OCI-LY7 (cell line): ENCODE measurements around the gene CDHR1. TPM values are rescaled to one million over a fixed set of nuclear protein-coding genes. Genes with fewer than 3 reads are reported as not detected.

Experiments
- BruUV-seq: library from RNA; stranded (reverse); fragments of 400-500 nt; replicated peaks from 2 replicates; lab custom pipeline; 2021; lab: Mats Ljungman, UMichigan
- CTCF ChIA-PET: fragments of 300-600 bp; sonication (Branson Sonifier 250); formaldehyde crosslinking; loops from one replicate; lab custom pipeline; 2022; ENCODE audit warnings: antibody characterized with exemption; ENCODE audit not compliant: unreplicated experiment; lab: Charles Lee
- POLR2A ChIA-PET: fragments of 300-600 bp; sonication (Branson Sonifier 250); formaldehyde crosslinking; loops from one replicate; lab custom pipeline; 2022; ENCODE audit warnings: antibody characterized with exemption; lab: Charles Lee
- DNase-seq: peaks from one replicate; pipeline ENCODE4 v3.0.0-alpha.2; 2015; ENCODE audit warnings: low spot score
- H2AFZ ChIP-seq: fragments of 200-600 bp; sonication (generic), shearing (Covaris generic); 2 replicates; pipeline ENCODE4 v1.6.1; 2014; ENCODE audit warnings: mild to moderate bottlenecking, antibody characterized with exemption, low read length, moderate library complexity
- H3K27ac ChIP-seq: fragments of 200-600 bp; sonication (generic); 2 replicates; pipeline ENCODE4 v1.5.1; 2014; ENCODE audit warnings: mixed run types, low read depth, mild to moderate bottlenecking, moderate library complexity, low read length, inconsistent platforms; ENCODE audit not compliant: poor library complexity, severe bottlenecking
- H3K36me3 ChIP-seq: fragments of 200-600 bp; sonication (generic); 2 replicates; pipeline ENCODE4 v1.6.1; 2014; ENCODE audit warnings: mild to moderate bottlenecking, antibody characterized with exemption, low read length, moderate library complexity, mixed read lengths; ENCODE audit not compliant: insufficient read depth
- H3K4me1 ChIP-seq: fragments of 200-600 bp; sonication (generic); 2 replicates; pipeline ENCODE4 v1.5.1; 2014; ENCODE audit warnings: mild to moderate bottlenecking, low read length; ENCODE audit not compliant: insufficient read depth, poor library complexity, severe bottlenecking
- H3K4me2 ChIP-seq: fragments of 200-600 bp; sonication (generic); 2 replicates; pipeline ENCODE4 v1.6.1; 2014; ENCODE audit warnings: mild to moderate bottlenecking, low read length
- H3K4me3 ChIP-seq: fragments of 200-600 bp; sonication (generic); 2 replicates; pipeline ENCODE4 v1.5.1; 2014; ENCODE audit warnings: mild to moderate bottlenecking, low read depth, low read length; ENCODE audit not compliant: poor library complexity, severe bottlenecking
- H3K79me2 ChIP-seq: fragments of 200-600 bp; sonication (generic); 2 replicates; pipeline ENCODE4 v1.6.1; 2016; ENCODE audit warnings: low read depth, mild to moderate bottlenecking, low read length, moderate library complexity, mixed read lengths; ENCODE audit not compliant: insufficient read depth
- H3K9me2 ChIP-seq: fragments of 200-600 bp; sonication (generic); 2 replicates; pipeline ENCODE4 v1.6.1; 2016; ENCODE audit warnings: mild to moderate bottlenecking, low read length, mixed read lengths; ENCODE audit not compliant: insufficient read depth
- H3K9me3 ChIP-seq: fragments of 200-600 bp; sonication (generic); 2 replicates; pipeline ENCODE4 v1.6.1; 2014; ENCODE audit warnings: mild to moderate bottlenecking, mixed run types, low read length, mixed read lengths
- H4K20me1 ChIP-seq: fragments of 200-600 bp; sonication (generic); 2 replicates; pipeline ENCODE4 v1.6.1; 2014; ENCODE audit warnings: mild to moderate bottlenecking, antibody characterized with exemption, low read length, moderate library complexity, mixed read lengths; ENCODE audit not compliant: insufficient read depth
- EZH2phosphoT487 ChIP-seq: fragments of 200-600 bp; sonication (generic); IDR thresholded peaks from 2 replicates; pipeline ENCODE4 v1.6.1; 2018; ENCODE audit warnings: low read depth, borderline replicate concordance, mild to moderate bottlenecking, mixed run types, antibody characterized with exemption, low read length, moderate library complexity, mixed read lengths
- intact Hi-C: fragments of 100-400 bp; cut with micrococcal nuclease; formaldehyde crosslinking; loops from one replicate; pipeline ENCODE4 v1.10.0; 2022; ENCODE audit not compliant: unreplicated experiment
- total RNA-seq, 2 experiments: library from RNA; depleted of rRNA in 1 of 2; stranded (reverse); fragments of >200 nt in 1 of 2; shearing (Covaris generic) in 1 of 2; gene quantifications; 2 replicates each; pipeline ENCODE4 v1.2.3, GENCODE V29; 2014 to 2022
- TF ChIP-seq, protein P1 (sequence below): fragments of 200-600 bp; sonication (generic); conservative IDR thresholded peaks from 2 replicates; pipeline ENCODE4 v1.5.1; 2014; ENCODE audit warnings: mild to moderate bottlenecking, antibody characterized with exemption, low read length, moderate library complexity, mixed read lengths

CDHR1 gene
- total RNA-seq, 2 experiments from 2014 or later = not detected

DNA sequence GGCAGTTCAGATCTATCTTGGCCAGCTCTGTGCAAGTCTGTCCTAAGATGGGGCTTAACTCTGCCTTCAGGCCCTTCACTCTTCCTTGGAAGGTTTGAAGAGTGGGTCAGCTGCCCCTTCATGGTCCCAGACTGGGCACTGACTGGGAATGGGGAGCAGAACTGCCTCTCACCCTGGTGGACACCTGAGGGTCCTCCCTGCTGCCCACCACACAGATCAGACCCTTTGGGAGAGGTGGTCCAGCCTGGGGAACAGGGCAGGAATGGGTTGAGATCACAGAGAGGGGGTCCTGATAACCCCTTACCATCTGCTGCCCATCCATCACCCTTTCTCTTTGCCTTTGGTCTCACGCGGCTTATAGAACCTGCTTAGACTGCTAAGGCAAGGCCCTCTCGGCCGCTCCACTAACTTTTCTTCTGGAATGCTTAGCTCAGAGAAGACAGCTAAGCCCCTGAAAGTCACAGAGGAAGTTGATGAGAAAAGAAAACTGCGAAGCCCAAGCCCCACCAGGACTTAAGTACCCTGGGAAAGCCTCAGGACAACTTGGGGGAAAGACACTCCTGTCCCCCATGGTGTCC is 402 bp upstream of the CDHR1 start:
- Histone ChIP-seq H3K4me2 (no peak overlapping the region; the same call in 1 of the 2 replicates), H3K36me3 (no peaks in the 10 kb centered on the region), H3K9me3 (no peaks in the 10 kb centered on the region), H3K4me3 (no peak overlapping the region), H4K20me1 (no peaks in the 10 kb centered on the region), H3K9me2 (no peaks in the 10 kb centered on the region), H3K79me2 (no peaks in the 10 kb centered on the region), H2AFZ (no peak overlapping the region), H3K27ac (no peak overlapping the region), H3K4me1 (no peaks in the 10 kb centered on the region)
- ChIA-PET CTCF (no interaction called here), POLR2A (interaction anchor here (0.9 kb wide), 1 partner anchor 19 kb away, joined by 5 read pairs; no protein-coding TSS in a partner anchor)
- DNase-seq = no peak
- no TSS peak for BruUV-seq
- intact Hi-C loops = no loop called here
- no peak for TF ChIP-seq EZH2phosphoT487
- TF ChIP-seq, protein P1, sequence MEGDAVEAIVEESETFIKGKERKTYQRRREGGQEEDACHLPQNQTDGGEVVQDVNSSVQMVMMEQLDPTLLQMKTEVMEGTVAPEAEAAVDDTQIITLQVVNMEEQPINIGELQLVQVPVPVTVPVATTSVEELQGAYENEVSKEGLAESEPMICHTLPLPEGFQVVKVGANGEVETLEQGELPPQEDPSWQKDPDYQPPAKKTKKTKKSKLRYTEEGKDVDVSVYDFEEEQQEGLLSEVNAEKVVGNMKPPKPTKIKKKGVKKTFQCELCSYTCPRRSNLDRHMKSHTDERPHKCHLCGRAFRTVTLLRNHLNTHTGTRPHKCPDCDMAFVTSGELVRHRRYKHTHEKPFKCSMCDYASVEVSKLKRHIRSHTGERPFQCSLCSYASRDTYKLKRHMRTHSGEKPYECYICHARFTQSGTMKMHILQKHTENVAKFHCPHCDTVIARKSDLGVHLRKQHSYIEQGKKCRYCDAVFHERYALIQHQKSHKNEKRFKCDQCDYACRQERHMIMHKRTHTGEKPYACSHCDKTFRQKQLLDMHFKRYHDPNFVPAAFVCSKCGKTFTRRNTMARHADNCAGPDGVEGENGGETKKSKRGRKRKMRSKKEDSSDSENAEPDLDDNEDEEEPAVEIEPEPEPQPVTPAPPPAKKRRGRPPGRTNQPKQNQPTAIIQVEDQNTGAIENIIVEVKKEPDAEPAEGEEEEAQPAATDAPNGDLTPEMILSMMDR = no peak

DNA sequence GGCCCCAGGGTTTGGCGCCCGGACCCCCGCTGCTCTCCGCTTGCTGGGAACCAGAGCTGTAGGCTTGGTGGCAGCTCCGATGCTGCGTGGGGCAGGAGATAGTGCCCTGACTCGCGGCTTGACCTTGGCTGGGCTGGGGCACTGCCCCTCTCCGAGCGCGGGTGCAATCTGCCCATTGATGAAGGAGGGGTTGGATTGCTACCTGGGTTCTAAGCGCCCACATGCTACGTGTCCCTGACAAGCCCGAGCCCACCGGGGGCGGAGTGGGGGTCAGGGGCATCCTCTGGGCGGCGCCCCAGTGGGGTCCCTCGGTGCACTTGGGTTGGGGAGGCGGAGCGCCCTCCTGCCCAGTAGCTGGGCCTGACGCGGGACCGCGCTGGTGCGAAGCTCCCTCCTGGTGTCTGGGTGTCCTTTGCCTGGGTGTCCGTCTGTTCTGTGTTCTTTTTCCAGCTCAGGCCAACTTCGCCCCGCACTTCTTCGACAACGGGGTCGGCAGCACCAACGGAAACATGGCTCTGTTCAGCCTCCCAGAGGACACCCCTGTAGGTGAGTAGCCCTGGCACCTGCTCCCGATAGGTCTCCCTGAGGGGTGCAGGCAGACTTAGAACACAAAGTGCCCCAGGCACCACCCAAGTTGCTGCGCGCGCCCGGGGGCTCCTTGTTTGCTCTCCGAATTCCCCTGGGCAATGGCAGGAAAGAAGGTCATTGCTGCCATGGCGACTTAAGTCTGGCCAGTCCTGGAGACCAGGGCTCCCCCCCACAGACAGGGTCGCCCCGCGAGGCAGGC is 900 bp downstream of the CDHR1 start:
- ChIA-PET POLR2A (no interaction called here), CTCF (no interaction called here)
- Histone ChIP-seq H3K4me1 (no peaks in the 10 kb centered on the region), H3K9me3 (no peaks in the 10 kb centered on the region), H3K9me2 (no peaks in the 10 kb centered on the region), H3K4me2 (no peak overlapping the region), H3K27ac (no peak overlapping the region), H3K4me3 (no peak overlapping the region), H3K36me3 (no peaks in the 10 kb centered on the region), H4K20me1 (no peaks in the 10 kb centered on the region), H3K79me2 (no peaks in the 10 kb centered on the region), H2AFZ (no peak overlapping the region)
- no peak for DNase-seq
- intact Hi-C loops = no loop called here
- no TSS peak for BruUV-seq
- TF ChIP-seq, protein P1 = no peak

DNA sequence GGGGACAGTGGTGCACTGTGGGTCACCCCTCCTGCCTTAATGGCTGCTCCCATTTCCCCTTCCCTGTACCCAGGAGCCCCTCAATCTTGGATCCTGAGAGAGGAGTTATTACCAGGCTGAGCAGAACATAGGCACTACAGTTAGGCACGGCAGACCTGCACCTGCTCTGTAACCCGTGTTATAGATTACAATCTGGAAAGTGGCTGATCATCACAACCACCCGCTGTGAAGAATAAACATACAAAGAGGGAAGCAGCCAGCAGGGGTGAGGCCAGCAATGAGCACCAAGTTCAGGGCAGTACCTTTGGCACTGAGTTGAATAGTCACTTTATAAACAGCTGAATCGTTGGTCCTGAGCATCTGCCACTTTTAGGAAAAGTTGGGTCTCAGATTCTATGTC is 1.7 kb downstream of the CDHR1 start:
- Histone ChIP-seq H2AFZ (no peak overlapping the region), H3K9me3 (no peaks in the 10 kb centered on the region), H3K4me3 (no peak overlapping the region), H3K27ac (no peak overlapping the region), H3K9me2 (no peaks in the 10 kb centered on the region), H3K79me2 (no peaks in the 10 kb centered on the region), H4K20me1 (no peaks in the 10 kb centered on the region), H3K4me2 (no peak overlapping the region), H3K4me1 (no peaks in the 10 kb centered on the region), H3K36me3 (no peaks in the 10 kb centered on the region)
- POLR2A ChIA-PET = no interaction called here
- DNase-seq = no peak
- intact Hi-C loops = no loop called here
- CTCF ChIA-PET = no interaction called here
- BruUV-seq = no TSS peak
- no peak for TF ChIP-seq EZH2phosphoT487
- TF ChIP-seq, protein P1 = no peak
